NCI-H1694 (cell line): ENCODE results near the gene TWIST2.

ENCODE experiments used
- DNase-seq: peaks from one replicate; lab custom pipeline; 2025; lab: John Stamatoyannopoulos, UW

TWIST2 gene

DNA sequence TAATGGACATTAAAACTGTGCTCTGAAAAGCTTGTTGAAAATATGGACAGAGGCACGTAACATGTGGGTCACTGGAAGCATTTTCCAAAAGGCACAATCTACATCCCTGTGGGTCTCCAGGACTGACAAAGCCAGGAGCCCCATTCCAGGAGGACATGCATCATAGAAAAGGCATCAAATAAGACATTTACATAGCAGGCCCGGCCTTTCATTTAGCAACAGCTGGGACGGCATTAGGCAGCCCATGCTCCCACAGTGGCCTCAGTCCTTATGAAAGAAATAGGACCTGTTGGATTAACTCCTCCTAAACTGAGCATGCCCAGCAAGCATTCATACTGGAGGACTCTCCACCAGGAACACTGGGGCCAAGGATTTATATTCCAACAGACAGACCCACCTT lies 72.2 kb downstream of the TWIST2 start:
- no peak for DNase-seq

DNA sequence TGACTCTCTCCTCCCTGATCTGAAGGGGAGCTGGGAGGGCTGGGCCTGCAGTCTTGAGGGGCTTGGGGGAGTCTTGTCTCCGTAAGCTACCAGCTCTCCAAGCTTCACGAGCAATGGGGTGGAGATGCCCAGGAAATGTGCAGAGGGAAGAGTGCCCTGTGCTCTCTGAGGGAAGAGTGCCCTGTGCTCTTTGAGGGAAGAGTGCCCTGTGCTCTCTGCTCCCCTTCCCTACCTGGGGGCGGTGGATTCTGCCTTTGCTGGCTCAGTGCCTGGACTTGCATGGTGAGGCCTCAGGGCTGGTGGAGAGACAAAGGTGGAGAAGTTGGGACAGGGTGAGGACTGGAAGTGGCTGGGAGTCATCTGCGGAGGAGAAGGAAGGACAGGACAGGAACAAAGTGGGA lies 72.7 kb downstream of the TWIST2 start:
- no peak for DNase-seq

DNA sequence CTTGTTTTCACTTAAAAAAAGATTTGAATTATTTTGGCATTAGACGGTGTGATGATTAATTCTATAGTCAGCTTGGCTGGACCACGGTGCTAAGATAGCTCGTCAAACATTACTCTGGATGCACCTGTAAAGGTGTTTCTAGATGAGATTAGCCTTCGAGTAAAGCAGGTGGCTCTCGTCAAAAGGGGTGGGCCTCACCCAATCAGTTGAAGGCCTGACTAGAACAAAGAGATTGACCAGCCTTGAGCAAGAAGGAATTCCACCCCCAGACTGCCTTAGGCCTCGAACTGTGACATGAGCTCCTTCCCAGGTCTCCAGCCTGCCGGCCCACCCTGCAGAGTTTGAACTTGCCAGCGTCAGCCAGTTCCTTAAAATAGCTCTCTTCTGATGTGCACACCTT lies 73.4 kb downstream of the TWIST2 start:
- no peak for DNase-seq

DNA sequence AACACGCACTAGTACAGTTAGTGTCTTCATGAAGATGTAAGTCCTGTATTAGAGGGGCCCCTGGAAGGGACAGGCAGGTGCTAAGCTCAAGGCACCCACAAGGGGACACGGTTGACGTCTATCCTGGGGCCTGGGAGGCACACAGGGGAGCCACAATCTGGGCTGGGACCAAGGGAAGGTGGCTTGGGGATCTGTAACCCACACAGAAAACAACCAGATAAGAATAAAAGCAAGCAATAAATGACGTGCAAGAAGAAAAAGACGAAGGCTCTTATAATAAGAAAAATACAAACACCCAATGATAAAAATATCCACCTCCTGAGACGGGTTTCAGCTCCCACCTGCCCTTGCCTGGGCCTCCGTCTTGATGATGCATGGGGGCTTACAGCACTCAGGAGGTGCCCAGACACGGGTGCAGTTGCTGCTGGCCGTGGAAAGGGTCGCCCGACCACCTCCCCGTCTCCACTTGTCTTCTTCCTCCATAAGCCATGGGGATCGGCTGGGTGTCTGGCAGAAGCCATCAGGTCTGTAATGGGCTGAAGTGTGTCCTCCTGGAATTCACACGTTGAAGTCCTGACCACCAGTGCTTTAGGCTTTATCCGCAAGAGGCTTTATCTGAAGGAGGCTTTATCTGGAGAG lies 73.9 kb downstream of the TWIST2 start:
- DNase-seq = no peak

DNA sequence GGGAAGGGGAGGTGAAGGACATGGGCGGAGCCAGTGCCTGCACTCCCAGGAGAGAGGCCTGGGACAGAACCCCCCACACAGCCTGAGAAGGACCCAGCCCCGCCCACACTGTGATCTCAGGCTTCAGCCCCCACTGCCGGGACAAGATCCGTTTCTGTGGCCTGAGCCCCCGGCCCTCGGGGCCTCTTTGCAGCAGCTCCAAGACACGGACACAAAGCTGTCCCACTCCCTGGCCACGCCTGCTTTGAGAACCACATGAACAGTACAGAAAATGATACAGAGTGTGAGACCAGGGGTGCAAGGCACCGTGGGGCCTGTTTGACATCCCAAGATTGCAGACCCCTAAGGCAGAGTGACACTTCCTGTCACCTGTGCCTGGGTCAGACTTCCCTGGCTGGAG lies 74.5 kb downstream of the TWIST2 start:
- DNase-seq = no peak

DNA sequence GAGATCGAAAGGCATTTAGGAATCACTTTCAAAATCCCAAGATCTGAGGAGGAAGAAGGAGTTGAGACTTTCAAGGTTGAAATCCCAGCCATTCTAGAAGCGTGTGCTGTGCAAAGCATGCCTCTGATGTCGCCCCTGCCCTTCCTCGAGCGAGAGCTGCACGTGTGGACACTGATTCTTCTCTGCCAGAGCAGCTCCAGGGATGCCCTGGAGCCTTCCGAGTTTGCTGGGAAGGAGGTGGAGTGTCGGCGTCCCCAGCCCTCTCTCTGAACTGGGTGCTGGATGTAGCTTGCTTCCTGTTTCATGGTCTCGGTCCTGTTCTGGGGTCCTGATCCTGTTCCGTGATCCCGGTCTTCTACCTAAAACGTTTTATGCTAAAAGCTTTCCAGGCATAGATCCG lies 76.1 kb downstream of the TWIST2 start:
- no peak for DNase-seq

DNA sequence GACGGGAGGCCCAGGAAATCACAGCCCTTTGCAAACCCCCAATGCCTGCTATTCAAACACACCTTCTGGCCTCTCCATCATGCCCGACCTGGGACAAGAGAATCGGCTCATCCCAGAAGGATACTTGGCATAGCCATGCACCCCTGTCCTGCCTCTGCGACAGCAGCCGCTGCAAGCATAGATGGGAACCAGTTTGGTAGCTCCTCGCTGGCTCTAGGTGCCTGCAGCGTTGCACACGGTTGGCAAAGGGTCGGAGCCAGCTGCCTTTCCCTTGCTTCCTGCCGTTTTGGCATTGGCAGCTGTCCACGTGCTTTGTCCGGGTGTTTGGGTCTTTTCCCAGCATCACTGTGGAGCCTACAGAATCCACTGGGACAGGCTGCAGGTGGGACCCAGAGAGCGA lies 76.9 kb downstream of the TWIST2 start:
- peak; percentile 7 for DNase-seq

DNA sequence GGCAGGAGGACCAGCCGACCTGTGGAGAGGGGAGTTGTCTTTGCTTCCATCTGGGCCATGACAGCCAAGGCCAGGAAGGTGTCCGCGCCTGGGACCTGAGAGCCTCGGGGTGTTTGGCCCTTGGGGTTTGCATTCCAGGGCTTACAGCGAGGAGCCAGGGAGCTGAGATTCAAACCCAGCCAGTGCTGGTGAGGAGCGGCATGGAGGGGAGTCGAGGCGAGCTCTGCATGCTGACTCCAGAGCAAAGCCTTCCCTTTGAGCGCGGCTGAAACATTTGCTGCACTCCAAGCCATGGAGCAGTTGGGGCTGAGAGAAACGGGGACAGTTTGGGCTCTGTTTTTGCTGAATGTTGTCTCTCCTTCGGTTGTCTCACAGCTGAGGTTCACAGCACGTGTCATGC lies 77.4 kb downstream of the TWIST2 start:
- no peak for DNase-seq

DNA sequence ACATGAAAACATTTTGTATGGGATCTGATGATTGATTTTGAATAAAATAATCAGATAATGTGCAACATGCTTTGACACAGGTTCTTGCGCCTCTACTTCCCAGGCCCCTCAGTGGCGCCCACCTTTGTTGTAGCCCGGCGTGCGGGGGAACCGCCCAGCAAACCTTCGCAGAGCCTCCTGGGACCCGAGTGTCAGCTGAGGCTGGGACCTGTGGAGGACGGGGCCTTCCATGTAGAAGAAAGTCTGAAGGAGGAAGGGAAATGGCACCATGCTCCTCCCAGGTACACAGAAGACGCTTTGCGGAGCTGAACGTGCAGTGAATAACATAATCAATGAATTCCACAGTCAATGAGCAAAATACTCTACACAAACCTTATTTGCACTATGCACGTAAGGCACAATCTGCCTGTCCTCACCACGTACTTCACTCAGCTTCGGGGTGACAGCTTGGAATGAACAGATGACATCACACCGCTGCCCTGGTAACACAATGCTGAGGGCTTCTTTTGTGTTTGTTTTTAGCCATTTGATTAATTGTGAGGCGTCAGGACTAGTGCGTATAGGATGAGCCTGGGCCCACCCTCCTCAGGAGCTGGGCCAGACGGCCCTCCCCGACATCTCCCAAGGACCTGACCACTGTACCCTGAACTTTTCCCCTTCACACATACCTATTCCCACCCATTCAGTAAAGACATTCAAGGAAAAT lies 78.1 kb downstream of the TWIST2 start:
- no peak for DNase-seq

DNA sequence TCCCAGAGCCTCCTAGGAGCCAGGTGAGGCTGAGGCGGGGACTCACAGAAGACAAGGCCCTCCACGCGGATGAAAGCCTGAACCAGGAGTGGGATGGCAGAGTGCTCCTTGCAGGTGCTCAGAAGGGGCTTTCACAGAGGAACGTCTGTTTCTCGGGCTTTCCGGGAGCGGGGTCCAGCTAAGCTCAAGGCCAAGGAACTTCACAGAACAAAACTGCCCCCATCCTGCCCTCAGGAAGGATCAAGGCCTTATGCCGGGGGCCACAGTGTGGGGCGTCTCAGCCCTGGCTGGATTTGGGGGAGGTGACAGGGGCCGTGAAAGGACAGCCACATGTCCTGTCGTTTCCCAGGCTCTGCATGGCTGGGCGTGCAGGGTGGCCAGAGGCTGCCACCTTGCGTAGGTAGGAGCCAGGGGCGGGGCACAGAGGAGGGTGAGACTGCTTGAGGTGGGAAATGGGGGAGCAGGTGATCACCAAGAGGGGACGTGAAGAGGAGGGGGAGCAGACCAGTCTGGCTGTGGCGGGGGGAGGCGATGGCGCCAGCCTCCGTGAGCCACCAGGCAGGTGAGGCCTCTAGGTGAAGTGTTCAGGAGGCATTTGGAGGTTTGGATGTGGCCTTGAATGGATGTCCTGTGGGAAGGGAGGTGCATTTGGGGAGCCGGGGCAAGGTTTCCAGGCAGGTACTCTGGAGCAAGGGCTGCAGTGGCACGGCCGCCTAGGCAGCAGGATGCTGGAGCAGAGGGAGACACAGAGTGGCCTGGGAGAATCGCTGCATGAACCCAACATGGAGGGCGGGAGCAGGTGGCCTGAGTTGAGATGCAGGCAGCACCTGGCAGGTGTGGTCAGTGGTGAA lies 79.1 kb downstream of the TWIST2 start:
- DNase-seq = no peak

DNA sequence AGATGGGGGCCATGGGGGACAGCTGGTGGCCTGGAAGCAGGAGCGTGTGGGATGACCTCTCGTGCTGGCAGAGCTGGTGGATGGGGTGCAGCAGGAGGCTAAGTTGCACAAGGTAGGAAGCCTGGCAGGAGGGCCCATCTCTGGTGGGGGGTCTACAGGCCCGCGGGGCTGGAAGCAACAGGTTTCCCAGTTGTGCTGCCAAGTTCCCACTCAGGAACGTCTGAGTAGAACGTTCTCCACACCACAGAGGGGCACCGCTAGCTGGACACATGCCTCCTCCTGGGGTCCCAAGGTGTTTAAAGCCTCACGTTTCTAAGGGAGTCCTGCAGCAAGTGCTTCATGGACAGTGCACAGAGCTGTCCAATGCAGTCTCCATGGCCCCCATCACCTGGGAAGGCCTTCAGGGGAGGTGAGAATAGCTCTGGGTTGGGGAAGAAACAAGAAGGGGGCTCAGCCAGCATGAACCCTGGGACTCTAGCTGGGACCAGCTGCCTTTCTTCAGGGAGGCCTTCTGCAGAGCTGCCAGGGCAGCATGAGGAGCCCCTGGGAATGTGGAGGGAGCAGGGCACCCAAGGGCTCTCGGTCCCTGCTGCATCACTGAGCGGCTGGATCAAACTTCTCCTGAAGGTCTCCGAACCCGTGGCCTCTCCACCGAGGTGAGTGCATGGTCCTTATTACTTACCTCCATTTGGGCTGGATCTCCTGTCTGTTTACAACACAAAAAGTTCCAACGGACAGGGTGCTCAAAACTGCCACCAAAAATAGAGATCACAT lies 80.0 kb downstream of the TWIST2 start:
- no peak for DNase-seq

DNA sequence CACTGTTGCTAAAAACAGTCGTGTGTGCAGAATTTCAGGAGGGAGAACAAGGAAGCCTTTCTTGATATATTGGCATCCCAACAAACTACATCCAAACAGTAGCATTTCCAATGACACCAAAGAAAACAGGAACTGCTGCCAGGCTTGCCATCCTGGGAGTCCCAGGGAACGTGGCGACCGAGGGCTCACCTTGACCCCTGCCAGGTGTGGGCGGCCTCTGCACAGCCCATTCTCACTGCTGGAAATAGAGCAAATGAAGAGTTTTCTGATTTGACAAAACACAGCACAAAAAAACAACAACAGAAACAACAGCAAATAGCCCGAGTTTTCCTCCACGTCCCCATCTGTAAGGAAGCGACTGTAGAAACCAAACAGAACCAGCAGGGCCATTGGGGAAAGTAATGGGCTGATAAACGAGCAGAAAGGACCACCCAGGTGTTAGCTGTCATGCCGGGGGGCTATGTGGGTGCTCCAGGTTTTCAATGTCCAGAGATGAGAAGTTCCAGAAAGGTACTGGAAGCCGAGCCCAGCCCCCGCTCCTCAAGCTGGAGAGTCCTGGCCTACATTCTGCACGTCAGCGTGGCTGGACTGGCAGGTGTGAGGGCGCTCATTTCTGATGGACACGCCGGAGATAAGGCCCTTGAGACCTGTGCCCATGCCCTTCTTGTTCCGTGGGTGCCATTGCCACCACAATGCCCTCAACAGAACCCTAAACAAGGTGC lies 80.8 kb downstream of the TWIST2 start:
- DNase-seq = no peak

DNA sequence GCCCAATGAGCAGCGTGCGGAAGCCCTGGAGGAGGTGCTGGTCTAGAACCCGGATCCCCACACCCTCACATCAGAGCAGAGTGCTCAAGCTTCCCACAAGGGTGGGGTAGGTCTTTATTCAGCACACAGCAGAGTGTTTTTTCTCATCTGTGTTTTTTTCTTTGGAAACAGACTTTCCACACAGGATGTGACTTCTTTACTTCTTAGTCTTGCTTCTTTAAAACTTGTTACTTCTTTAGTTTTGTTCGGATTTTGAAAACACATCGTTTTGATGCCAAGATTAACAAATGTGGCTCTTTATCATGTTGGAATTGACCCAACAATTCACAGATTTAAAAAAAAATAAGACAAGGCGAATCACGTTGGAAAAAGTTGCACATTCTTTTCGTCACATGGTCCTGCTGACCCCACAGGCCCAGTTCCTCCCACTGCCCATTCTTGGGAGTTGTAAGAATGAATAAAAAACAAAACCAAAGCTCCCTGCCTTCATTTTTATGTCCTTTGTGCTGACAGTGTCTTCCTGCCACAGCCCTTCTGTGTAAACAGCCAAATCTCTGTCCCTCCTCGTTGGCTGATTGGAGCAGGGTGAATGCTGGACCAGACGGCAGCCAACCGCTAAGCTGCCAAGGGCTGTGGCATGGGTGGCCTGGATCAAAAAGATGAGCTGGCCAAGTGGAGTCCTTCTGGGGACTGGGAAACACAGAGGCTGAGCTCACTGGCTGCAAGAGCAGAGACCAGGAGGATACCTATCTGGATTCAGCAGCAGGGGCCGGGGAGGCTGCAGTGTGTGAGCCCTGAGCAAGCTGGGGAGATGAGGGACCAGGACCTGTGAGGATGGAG lies 81.6 kb downstream of the TWIST2 start:
- DNase-seq = no peak

DNA sequence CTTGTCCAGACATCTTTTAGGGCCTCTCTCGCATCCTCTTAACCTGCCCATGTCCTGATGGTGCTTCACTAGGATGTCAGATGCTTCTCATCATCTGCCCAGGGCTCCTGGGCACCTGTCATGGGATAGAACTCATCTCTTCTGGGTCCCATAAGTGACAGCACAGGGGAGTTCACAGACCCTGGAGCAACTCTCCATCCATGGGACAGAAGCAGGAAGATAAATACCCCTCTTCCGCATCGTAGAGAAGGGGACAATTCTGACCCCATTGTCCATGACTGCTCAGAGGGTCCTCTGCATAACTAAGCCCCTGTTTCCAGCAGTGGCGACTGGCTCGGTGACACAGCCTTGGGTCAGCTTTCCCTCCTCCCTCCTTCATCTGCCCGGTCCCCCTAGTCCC lies 82.3 kb downstream of the TWIST2 start:
- DNase-seq = no peak

DNA sequence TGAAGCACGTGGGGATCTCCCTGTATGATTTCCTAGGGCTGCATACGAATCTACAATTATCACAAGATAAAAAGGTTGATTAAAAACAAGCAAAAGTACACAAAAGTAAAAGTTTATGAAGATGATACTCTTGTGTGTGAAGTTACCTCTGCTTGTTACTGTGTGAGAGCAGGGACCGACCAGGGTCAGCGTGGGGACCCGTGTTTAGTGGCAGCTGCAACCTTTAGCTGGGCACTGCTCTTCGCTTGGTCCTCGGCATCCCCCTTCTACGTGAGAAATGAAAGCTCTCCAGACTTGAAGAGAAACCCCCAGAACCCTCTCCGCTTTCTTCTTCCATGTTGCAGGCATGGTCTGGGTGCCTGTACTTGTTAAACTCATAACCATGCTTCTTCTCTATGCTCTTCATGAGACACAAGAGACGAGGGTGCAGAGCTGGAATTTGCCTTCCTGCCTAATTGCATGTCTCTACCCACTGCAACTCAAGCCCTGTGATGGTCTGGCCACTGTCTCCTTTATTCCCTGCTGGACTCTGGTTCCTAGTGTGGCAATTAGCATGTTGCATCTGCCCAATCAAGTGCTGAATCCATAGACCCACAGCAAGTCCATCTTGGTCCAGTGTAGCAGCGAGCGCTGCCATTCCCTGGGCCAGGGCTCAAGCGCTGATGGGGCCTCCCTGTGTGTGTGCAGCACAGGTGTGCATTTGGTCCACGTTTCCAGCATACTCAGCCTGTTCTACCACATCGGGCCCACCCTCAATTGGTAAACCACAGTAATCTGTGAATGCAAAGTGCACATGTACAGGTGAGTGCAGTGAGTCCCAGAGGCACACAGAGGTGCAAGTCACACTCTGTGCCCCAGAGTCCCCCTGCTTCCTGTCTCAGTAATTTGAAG lies 88.5 kb downstream of the TWIST2 start:
- no peak for DNase-seq

DNA sequence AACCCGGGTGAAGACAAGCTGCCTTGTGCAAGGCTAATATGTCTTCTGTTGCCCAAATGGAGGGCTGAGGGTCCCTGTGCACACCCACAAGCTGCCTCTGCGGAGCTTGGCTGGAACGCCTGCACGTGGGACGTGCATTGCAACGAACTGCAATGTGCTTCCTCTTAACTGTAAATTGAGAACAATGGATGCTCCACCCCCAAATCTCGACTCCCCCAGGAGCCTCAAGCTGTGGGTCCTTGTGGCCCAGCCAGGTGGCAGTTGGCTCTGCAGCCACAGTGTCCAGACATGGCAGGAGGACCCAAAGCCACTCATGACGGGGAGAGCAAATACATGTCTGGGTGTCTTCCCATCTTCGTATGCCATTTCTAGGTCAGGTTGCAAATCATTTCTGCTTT lies 90.1 kb downstream of the TWIST2 start:
- no peak for DNase-seq

DNA sequence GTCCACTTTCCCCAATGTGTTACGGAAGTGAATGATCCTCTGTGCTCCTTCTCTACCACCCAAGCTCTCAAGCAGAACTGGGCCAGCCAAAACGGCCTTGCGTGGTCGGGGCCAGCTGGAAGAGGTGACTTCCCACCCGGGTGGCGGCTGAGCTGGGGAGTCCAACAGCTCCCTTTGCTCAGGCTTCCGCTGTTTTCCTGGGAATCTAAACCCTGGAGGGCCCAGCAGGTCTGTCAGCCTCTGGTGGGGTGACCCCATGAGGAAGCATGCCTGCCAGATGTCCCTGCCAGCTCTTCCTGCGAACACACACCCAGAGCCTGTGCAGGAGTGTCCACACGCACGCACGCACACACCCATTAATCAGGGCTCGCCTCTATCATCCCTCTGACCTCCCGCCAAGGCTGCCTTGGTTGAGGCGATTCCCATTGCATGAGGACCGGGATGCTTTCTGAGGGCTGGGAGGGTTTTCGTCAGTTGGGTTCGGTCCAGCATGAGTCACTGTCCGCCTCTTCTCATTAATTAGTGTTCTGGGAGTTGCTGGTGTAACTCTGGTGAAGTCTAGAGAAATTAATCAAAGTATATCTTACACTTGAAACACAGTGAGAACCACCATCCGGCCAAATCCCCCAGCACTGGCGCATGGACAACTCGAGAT lies 90.6 kb downstream of the TWIST2 start:
- DNase-seq = no peak

DNA sequence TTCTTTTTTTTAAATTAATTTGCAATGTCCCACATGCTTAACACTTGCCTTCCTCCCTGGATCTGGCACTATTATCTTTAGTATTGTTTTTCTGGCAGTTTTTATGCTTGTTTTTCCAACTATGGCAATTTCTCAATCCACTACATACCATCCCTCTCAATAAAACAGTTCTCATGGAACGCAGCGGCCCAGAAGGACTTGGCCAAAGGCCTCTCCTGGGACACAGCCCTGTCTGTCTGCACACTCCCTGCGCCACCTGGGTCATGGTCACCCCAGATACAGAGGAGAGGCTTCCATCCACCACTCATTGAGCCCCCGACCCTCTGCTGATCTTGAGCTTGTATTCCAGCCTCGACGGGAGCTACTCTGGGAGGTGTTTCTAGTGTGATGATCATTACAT lies 91.2 kb downstream of the TWIST2 start:
- DNase-seq = no peak
